ENCODE results near the gene TMEM14C. TPM values are rescaled to one million over a fixed set of nuclear protein-coding genes. Genes with fewer than 3 reads are reported as not detected.

Gene TMEM14C
- total and polyA plus RNA-seq, 7 donors: 64.4 to 161 (median 87.9) TPM

DNA sequence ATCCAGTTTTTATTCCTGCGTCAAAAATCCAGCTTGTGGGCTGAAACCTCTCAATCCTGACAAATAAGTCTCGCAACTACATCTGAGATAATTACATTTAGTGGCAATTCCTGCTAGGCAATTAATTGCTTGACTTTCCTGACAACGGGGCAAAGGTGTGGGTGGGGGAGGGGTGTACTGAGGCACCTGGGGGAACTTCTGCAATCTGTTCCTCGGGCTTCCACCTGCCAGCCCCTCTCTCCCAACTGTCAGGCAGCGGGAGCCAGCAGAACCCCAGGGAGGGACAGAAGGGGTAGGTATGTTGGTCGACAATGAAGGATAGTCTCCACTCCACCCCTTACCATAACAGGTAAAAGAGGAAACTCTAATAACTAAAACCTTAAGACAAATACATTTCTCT is 35.3 kb upstream of the TMEM14C start:
- Histone ChIP-seq H3K4me1 (no peaks in the 10 kb centered on the region), H3K27ac (no peak overlapping the region), H3K36me3 (ENCODE audit: insufficient read depth in 1 of 2, low read depth in 1 of 2) (no peaks in the 10 kb centered on the region), H3K9me3 (no peaks in the 10 kb centered on the region), H3K4me3 (no peak overlapping the region), H3K27me3 (ENCODE audit: insufficient read depth in 3 of 3, low read length in 2 of 3) (no peaks in the 10 kb centered on the region)
- DNase-seq (no peak), ATAC-seq (no peak)
- no peak for TF ChIP-seq CTCF (IDR thresholded peaks at IDR 0.05)
- intact Hi-C loops (cut with DNase I): no loop called here
- WGBS, 3 donors: 38 to 43% (median 39%) methylated on average over 6 of the region's 6 CpGs

DNA sequence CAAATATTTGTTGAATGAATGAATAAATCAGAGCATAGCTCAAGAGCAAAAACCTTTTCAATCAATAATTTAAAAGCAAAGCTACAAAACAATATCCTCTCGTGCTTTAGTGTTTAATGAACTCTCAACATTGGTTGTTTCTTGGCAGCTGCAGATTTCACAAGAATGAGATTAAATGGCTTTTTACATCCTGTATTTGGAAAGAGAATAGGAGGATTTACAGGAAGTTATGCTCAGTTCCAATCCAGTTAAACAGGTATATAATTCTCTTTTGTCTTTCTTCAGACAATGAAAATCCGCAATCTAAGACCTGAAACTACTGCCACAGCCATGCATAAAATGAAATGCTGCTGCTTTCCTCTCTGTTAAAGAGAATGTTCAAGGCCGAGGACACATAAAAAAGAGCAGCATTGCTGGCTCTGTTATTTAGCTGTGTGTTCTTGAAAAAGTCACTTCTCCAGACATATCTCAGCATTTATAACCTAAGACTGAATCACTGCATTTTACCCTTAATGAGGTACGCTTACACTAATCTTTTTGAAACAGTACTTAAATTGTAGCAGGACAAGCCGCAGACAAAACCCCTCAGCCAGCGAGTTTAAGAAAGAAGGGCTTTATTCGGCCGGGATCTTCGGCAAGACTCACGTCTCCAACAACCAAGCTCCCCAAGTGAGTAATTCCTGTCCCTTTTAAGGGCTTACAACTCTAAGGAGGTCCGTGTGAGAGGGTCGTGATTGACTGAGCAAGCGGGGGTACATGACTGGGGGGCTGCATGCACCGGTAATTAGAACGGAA is 32.0 kb upstream of the TMEM14C start:
- no peaks in the 10 kb centered on the region for H3K27me3 ChIP-seq (ENCODE audit: insufficient read depth in 3 of 3, low read length in 2 of 3)
- no peak overlapping the region for H3K27ac ChIP-seq
- 42 to 47% (median 46%) methylated on average over 15 of the region's 15 CpGs for WGBS, 3 donors
- no peaks in the 10 kb centered on the region for H3K9me3 ChIP-seq
- DNase-seq (no peak), ATAC-seq (no peak)
- H3K4me1 ChIP-seq: peaks cover 16% of the 10 kb centered on the region
- intact Hi-C loops (cut with DNase I): no loop called here
- no peak for TF ChIP-seq CTCF (IDR thresholded peaks at IDR 0.05)
- no peaks in the 10 kb centered on the region for H3K36me3 ChIP-seq (ENCODE audit: insufficient read depth in 1 of 2, low read depth in 1 of 2)
- H3K4me3 ChIP-seq: no peak overlapping the region

DNA sequence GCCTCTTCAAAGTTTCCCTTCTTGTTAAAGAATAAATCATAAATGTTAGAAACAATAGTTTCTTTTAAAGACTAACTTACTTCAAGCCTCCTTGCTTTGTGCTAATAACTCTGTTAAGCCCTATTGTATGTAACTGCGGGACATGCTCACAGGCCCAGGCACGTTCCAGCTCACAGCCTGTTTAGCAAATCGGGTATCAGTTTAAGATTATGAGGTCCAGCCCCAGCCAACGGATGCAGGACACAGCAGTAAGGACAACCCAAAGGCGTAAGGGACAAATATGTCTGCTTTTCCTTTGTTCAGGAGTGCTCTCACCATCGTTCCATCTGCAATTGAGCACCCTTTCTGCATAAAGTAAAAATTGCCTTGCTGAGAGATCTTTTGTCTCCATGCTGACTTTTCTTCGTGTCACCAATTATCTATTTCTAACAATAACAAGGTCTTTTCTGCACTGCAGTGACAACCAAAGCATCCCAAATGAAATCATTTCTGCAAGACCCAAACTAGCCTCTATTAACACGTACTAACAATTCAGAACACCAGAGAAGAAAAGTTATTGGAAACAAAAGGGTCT is 29.8 kb upstream of the TMEM14C start:
- Histone ChIP-seq H3K36me3 (ENCODE audit: insufficient read depth in 1 of 2, low read depth in 1 of 2) (peaks cover 0 to 11% of the 10 kb centered on the region in 2 donors), H3K9me3 (no peaks in the 10 kb centered on the region), H3K4me3 (peak overlapping the region; percentile 89), H3K27me3 (ENCODE audit: insufficient read depth in 3 of 3, low read length in 2 of 3) (no peaks in the 10 kb centered on the region), H3K27ac (peak overlapping the region; percentile 88), H3K4me1 (peaks cover 27% of the 10 kb centered on the region)
- no peak for TF ChIP-seq CTCF (IDR thresholded peaks at IDR 0.05)
- intact Hi-C loops (cut with DNase I): no loop called here
- DNase-seq (no peak), ATAC-seq (no peak)
- 86 to 89% (median 89%) methylated on average over 8 of the region's 8 CpGs for WGBS, 3 donors

GRCh38 chr6:10694302-10695085 is 28.4 kb upstream of the TMEM14C start, which contains the start of the genes C6orf52 and PAK1IP1:
Gene C6orf52 (minus strand): TSS chr6:10694616. CDS start chr6:10687550, 7,066 bp downstream.
Gene PAK1IP1 (plus strand): TSS chr6:10694972. CDS start chr6:10694986, 14 bp downstream.
- H3K36me3 ChIP-seq (ENCODE audit: insufficient read depth in 1 of 2, low read depth in 1 of 2): peaks cover 4 to 24% of the 10 kb centered on the region in 2 donors
- intact Hi-C loops (cut with DNase I): loop anchor here (1.0 to 2.0 kb wide), 3 partner anchors 28 to 184 kb away; partner anchors contain the start of gene TMEM14C (in 1 of the 2)
- ATAC-seq (peak; percentile 98 to 99 (median 99)), DNase-seq (peak; percentile 92 to 96)
- peak within 1 kb of the TSS; percentile 89 for H3K4me3 ChIP-seq
- H3K27me3 ChIP-seq (ENCODE audit: insufficient read depth in 3 of 3, low read length in 2 of 3): no peaks in the 10 kb centered on the region
- peaks cover 27% of the 10 kb centered on the region for H3K4me1 ChIP-seq
- no peaks in the 10 kb centered on the region for H3K9me3 ChIP-seq
- 0% methylated on average over 53 of the region's 53 CpGs for WGBS, 3 donors
- TF ChIP-seq CTCF (IDR thresholded peaks at IDR 0.05): no peak
- peak within 1 kb of the TSS; percentile 88 for H3K27ac ChIP-seq

All from psoas muscle (tissue), 8 donors.